ENCODE measurements around the gene UNC5B.

The UNC5B gene

GRCh38 chr10:71220689-71221540 lies 8.5 kb downstream of the UNC5B start:
- Histone ChIP-seq H3K36me3 (replicated peaks; ENCODE audit: insufficient read depth, low read length) (no peaks in the 10 kb centered on the region), H3K4me1 (ENCODE audit: low read length) (no peaks in the 10 kb centered on the region), H3K4me2 (ENCODE audit: low read depth, low read length) (no peak overlapping the region), H3K9ac (ENCODE audit: low read length) (no peak overlapping the region), H3K79me2 (ENCODE audit: low read length) (no peaks in the 10 kb centered on the region), H3K27me3 (replicated peaks; ENCODE audit: insufficient read depth, low read length) (peaks cover 21% of the 10 kb centered on the region), H3K9me2 (replicated peaks; ENCODE audit: insufficient read depth, low read length) (no peaks in the 10 kb centered on the region), H3K9me3 (replicated peaks; ENCODE audit: insufficient read depth, low read length) (no peaks in the 10 kb centered on the region), H4K20me1 (ENCODE audit: insufficient read depth, low read length) (no peaks in the 10 kb centered on the region), H3F3A (ENCODE audit: insufficient read depth, low read length) (no peaks in the 10 kb centered on the region), H3K4me3 (ENCODE audit: low read length) (no peak overlapping the region), H2AFZ (ENCODE audit: low read length) (no peak overlapping the region), H3K27ac (ENCODE audit: low read length) (no peak overlapping the region)
- TF ChIP-seq EZH2phosphoT487 (IDR thresholded peaks at IDR 0.05; ENCODE audit: low read length), result no peak
- no peak for DNase-seq

- Histone ChIP-seq H2AFZ (ENCODE audit: low read length) (no peak overlapping the region), H3K36me3 (replicated peaks; ENCODE audit: insufficient read depth, low read length) (no peaks in the 10 kb centered on the region), H3K9me3 (replicated peaks; ENCODE audit: insufficient read depth, low read length) (no peaks in the 10 kb centered on the region), H4K20me1 (ENCODE audit: insufficient read depth, low read length) (no peaks in the 10 kb centered on the region), H3K27me3 (replicated peaks; ENCODE audit: insufficient read depth, low read length) (peaks cover 13% of the 10 kb centered on the region), H3K79me2 (ENCODE audit: low read length) (no peaks in the 10 kb centered on the region), H3K9me2 (replicated peaks; ENCODE audit: insufficient read depth, low read length) (no peaks in the 10 kb centered on the region), H3K27ac (ENCODE audit: low read length) (no peak overlapping the region), H3K4me2 (ENCODE audit: low read depth, low read length) (no peak overlapping the region), H3K4me1 (ENCODE audit: low read length) (no peaks in the 10 kb centered on the region), H3K9ac (ENCODE audit: low read length) (no peak overlapping the region), H3F3A (ENCODE audit: insufficient read depth, low read length) (no peaks in the 10 kb centered on the region), H3K4me3 (ENCODE audit: low read length) (no peak overlapping the region)
- DNase-seq, result no peak
- TF ChIP-seq EZH2 (optimal IDR thresholded peaks at IDR 0.05; ENCODE audit: low read depth, low read length) (no peak), EZH2phosphoT487 (IDR thresholded peaks at IDR 0.05; ENCODE audit: low read length) (no peak)
Observed at GRCh38 chr10:71221586-71222202, 9.3 kb downstream of the UNC5B start.

- Histone ChIP-seq H3K4me2 (ENCODE audit: low read depth, low read length) (no peak overlapping the region), H3K27ac (ENCODE audit: low read length) (no peak overlapping the region), H2AFZ (ENCODE audit: low read length) (no peak overlapping the region), H3K79me2 (ENCODE audit: low read length) (no peaks in the 10 kb centered on the region), H3K4me3 (ENCODE audit: low read length) (no peak overlapping the region), H3K9ac (ENCODE audit: low read length) (no peak overlapping the region), H3K27me3 (replicated peaks; ENCODE audit: insufficient read depth, low read length) (peaks cover 11% of the 10 kb centered on the region), H4K20me1 (ENCODE audit: insufficient read depth, low read length) (no peaks in the 10 kb centered on the region), H3K9me3 (replicated peaks; ENCODE audit: insufficient read depth, low read length) (no peaks in the 10 kb centered on the region), H3K4me1 (ENCODE audit: low read length) (no peaks in the 10 kb centered on the region), H3K9me2 (replicated peaks; ENCODE audit: insufficient read depth, low read length) (no peaks in the 10 kb centered on the region), H3F3A (ENCODE audit: insufficient read depth, low read length) (no peaks in the 10 kb centered on the region), H3K36me3 (replicated peaks; ENCODE audit: insufficient read depth, low read length) (no peaks in the 10 kb centered on the region)
- TF ChIP-seq EZH2 (optimal IDR thresholded peaks at IDR 0.05; ENCODE audit: low read depth, low read length), result no peak
- no peak for TF ChIP-seq CTCF (IDR thresholded peaks at IDR 0.05; ENCODE audit: low read length)
- TF ChIP-seq EZH2phosphoT487 (IDR thresholded peaks at IDR 0.05; ENCODE audit: low read length), result no peak
- DNase-seq, result no peak
Observed at GRCh38 chr10:71222601-71223346, 10.4 kb downstream of the UNC5B start.

- Histone ChIP-seq H3K27me3 (replicated peaks; ENCODE audit: insufficient read depth, low read length) (peaks cover 6% of the 10 kb centered on the region), H4K20me1 (ENCODE audit: insufficient read depth, low read length) (no peaks in the 10 kb centered on the region), H3K27ac (ENCODE audit: low read length) (no peak overlapping the region), H3K79me2 (ENCODE audit: low read length) (no peaks in the 10 kb centered on the region), H3K4me1 (ENCODE audit: low read length) (no peaks in the 10 kb centered on the region), H3K9ac (ENCODE audit: low read length) (no peak overlapping the region), H3K4me3 (ENCODE audit: low read length) (no peak overlapping the region), H3F3A (ENCODE audit: insufficient read depth, low read length) (no peaks in the 10 kb centered on the region), H2AFZ (ENCODE audit: low read length) (no peak overlapping the region), H3K36me3 (replicated peaks; ENCODE audit: insufficient read depth, low read length) (no peaks in the 10 kb centered on the region), H3K9me3 (replicated peaks; ENCODE audit: insufficient read depth, low read length) (no peaks in the 10 kb centered on the region), H3K9me2 (replicated peaks; ENCODE audit: insufficient read depth, low read length) (no peaks in the 10 kb centered on the region), H3K4me2 (ENCODE audit: low read depth, low read length) (no peak overlapping the region)
- DNase-seq, result no peak
- TF ChIP-seq EZH2phosphoT487 (IDR thresholded peaks at IDR 0.05; ENCODE audit: low read length) (no peak), CTCF (IDR thresholded peaks at IDR 0.05; ENCODE audit: low read length) (no peak), EZH2 (optimal IDR thresholded peaks at IDR 0.05; ENCODE audit: low read depth, low read length) (no peak)
Observed at GRCh38 chr10:71223347-71224058, 11.1 kb downstream of the UNC5B start.
